Neuron (in vitro differentiated cells): ENCODE measurements around the gene PRKCE.

Experiments used
- H2AFZ ChIP-seq: one replicate; pipeline ENCODE4 v1.6.1; 2013; ENCODE audit warnings: low read depth, mild to moderate bottlenecking, inconsistent platforms, low read length, moderate library complexity
- H3K27me3 ChIP-seq: one replicate; pipeline ENCODE4 v1.6.1; 2013; ENCODE audit warnings: low read length; ENCODE audit not compliant: insufficient read depth
- H3K36me3 ChIP-seq: one replicate; pipeline ENCODE4 v1.6.1; 2013; ENCODE audit warnings: low read length; ENCODE audit not compliant: insufficient read depth
- H3K4me1 ChIP-seq: one replicate; pipeline ENCODE4 v1.6.1; 2013; ENCODE audit warnings: low read length; ENCODE audit not compliant: insufficient read depth
- H3K4me3 ChIP-seq: 2 replicates; pipeline ENCODE4 v1.5.1; 2013; ENCODE audit warnings: mild to moderate bottlenecking, low read length, moderate library complexity
- H3K9me3 ChIP-seq: one replicate; pipeline ENCODE4 v1.6.1; 2013; ENCODE audit warnings: low read length

Gene PRKCE

DNA sequence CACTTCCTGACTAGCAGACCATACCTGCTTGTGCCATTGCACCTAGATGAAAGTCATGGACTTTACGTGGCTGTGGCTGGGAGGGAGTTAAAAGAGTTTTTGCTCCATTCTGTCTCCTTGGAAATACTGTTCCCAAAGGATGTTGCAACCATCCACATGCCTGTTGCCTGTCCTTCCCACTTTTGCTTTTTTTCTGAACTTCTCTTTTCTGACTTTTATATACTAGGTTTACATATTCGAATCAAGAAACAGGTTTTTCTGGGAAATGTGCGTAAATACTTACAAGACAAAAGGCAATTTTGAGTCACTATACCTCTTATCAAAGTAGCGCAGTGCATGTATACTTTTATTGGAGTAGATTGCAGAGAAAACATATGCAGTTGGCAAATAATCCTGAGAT, 244.8 kb downstream of the PRKCE start:
- no peak overlapping the region for H3K4me3 ChIP-seq
- peaks cover 14% of the 10 kb centered on the region for H3K4me1 ChIP-seq
- no peaks in the 10 kb centered on the region for H3K27me3 ChIP-seq
- H3K9me3 ChIP-seq: no peaks in the 10 kb centered on the region
- no peaks in the 10 kb centered on the region for H3K36me3 ChIP-seq
- no peak overlapping the region for H2AFZ ChIP-seq

DNA sequence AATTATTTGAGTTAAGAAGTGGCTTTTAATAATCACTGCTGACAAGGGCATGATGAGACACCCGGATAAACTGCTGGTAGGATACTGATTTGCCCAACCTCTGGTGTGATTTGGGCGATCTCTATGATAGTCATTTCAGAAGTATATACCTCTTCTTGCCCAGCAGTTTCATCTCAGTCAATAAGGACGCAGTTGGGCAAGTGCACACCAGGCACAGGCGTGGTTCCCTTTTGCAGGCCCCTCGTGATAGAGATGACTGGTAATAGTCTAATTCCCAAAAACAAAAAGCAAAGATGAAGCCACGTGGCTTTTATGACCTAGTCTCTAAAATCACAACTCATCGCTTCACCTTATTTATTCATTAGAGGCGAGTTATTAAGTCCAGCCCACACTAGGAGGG, 246.4 kb downstream of the PRKCE start:
- Histone ChIP-seq H2AFZ (no peak overlapping the region), H3K4me3 (no peak overlapping the region), H3K36me3 (no peaks in the 10 kb centered on the region), H3K4me1 (peaks cover 12% of the 10 kb centered on the region), H3K27me3 (no peaks in the 10 kb centered on the region), H3K9me3 (no peaks in the 10 kb centered on the region)

DNA sequence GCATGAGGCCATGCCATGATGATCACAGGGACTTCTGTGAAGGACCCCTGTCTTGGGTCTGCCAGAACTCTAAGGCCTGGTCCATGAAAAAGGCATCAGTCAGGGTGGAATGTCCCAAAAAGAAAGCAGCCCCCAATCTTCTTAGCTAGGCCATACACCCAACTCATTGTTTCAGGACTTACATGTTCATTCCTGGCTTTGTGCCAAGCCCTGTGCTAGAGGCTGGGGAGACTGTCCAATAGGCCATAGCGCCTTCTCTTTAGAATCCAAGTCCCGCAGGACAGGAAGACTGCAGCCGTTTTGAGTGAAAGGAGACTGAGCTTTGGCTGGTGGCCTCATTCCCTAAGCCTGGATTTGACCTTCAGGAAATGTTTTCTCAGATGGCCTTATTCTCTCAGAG, 247.3 kb downstream of the PRKCE start:
- H3K27me3 ChIP-seq: no peaks in the 10 kb centered on the region
- peaks cover 9% of the 10 kb centered on the region for H3K4me1 ChIP-seq

GRCh38 chr2:45899926-45900325, 248.5 kb downstream of the PRKCE start:
- Histone ChIP-seq H2AFZ (no peak overlapping the region), H3K4me3 (no peak overlapping the region), H3K4me1 (peaks cover 16% of the 10 kb centered on the region), H3K36me3 (no peaks in the 10 kb centered on the region), H3K9me3 (no peaks in the 10 kb centered on the region), H3K27me3 (no peaks in the 10 kb centered on the region)

More for the DNA sequence above, 247.3 kb downstream of the PRKCE start:
- Histone ChIP-seq H3K36me3 (no peaks in the 10 kb centered on the region), H2AFZ (no peak overlapping the region), H3K4me3 (no peak overlapping the region), H3K9me3 (no peaks in the 10 kb centered on the region)

DNA sequence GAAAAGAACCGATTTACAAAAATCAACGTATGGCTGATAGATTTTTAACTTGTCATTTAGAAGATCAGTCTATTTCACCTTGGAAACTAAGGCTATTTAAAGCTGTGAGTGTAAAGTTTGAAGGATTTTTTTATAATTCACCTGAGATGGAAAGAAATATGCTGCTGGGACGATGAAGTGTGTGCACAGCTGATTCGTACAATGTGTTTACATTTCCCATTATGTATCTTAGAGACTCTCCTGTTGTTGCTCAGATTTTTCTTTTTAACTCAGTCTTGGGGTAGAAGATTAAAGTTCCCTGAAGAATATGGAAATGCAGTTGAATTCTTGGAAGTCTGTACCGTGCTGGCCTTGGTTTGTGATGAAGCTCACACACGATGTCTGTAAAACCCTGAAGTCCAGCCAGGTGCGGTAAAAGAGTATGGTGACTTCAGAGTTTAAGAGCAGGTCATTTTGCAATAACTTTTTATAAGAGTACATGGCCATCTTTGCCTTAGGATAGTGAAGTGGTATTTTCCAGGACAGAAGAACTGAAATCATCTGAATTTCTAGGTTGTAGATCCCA, 250.1 kb downstream of the PRKCE start:
- no peaks in the 10 kb centered on the region for H3K9me3 ChIP-seq
- no peaks in the 10 kb centered on the region for H3K36me3 ChIP-seq
- peaks cover 14% of the 10 kb centered on the region for H3K4me1 ChIP-seq
- H3K4me3 ChIP-seq: no peak overlapping the region
- no peak overlapping the region for H2AFZ ChIP-seq
- H3K27me3 ChIP-seq: no peaks in the 10 kb centered on the region

GRCh38 chr2:45902380-45902779, 250.9 kb downstream of the PRKCE start:
- Histone ChIP-seq H3K4me1 (peaks cover 14% of the 10 kb centered on the region), H3K27me3 (no peaks in the 10 kb centered on the region), H3K4me3 (no peak overlapping the region), H3K36me3 (no peaks in the 10 kb centered on the region), H3K9me3 (no peaks in the 10 kb centered on the region), H2AFZ (no peak overlapping the region)

DNA sequence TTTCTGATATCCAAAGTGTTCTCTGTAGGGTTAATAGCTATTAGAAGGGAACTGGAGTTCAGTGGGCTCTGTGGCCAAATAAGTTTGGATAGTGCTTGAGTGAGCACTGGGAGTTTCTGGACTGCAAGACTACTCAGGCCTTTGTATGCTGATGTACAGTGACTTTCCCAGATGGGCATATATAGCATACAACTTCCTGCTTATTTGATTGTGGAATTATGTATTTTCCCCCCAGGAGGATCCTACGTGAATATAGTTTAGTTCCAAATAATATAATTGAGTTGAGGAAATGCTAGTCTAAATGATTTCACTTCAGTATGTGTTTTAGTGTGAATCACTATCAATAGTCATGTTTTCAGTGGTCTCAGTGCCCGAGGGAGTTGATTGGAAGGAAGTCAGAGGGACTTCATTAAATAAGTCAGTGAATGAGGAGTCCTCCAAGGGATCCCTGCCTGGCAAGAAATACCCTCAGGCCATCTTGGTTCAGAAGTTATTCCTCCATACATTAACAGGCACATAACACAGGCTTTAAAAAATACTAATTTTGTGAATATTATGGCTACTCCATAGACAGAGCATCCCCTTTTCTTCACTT, 251.4 kb downstream of the PRKCE start:
- no peaks in the 10 kb centered on the region for H3K36me3 ChIP-seq
- no peaks in the 10 kb centered on the region for H3K9me3 ChIP-seq
- H3K27me3 ChIP-seq: no peaks in the 10 kb centered on the region
- peaks cover 14% of the 10 kb centered on the region for H3K4me1 ChIP-seq
- H3K4me3 ChIP-seq: no peak overlapping the region
- H2AFZ ChIP-seq: no peak overlapping the region

DNA sequence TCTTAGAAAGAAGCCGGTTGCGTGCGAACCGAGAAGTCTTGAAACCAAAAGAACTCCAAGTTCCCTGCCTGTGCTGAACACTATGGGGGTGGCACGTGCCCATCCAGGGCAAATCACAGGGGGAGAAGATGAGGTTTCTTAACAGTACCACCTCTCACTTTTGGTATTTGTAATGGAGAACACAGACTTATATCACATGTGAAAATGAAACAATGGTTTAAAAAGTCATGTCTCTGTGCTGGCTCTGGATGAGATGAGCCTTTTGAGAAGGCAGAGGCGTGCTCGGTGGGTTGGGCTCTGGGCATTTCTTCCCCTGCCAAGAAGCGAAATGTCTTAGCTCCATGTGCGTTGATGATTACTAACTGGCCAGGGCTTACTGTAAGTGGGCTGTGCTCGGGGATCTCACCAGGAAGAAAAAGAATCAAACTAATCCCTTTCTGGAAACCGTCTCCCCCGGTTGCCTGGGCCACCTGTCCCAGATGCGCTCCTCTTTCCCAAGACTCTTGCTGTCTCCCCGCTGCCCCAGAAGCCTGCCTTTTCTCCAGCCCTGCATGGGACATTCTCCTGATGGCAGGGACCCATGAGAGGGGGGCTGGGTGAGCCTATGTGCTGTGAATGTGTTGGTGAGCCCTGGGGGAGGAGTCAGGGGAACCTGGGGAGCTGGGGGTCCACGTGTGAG, 252.9 kb downstream of the PRKCE start:
- H3K4me1 ChIP-seq: peaks cover 18% of the 10 kb centered on the region
- H3K27me3 ChIP-seq: no peaks in the 10 kb centered on the region
- H3K4me3 ChIP-seq: no peak overlapping the region
- H2AFZ ChIP-seq: no peak overlapping the region
- no peaks in the 10 kb centered on the region for H3K9me3 ChIP-seq
- H3K36me3 ChIP-seq: no peaks in the 10 kb centered on the region

DNA sequence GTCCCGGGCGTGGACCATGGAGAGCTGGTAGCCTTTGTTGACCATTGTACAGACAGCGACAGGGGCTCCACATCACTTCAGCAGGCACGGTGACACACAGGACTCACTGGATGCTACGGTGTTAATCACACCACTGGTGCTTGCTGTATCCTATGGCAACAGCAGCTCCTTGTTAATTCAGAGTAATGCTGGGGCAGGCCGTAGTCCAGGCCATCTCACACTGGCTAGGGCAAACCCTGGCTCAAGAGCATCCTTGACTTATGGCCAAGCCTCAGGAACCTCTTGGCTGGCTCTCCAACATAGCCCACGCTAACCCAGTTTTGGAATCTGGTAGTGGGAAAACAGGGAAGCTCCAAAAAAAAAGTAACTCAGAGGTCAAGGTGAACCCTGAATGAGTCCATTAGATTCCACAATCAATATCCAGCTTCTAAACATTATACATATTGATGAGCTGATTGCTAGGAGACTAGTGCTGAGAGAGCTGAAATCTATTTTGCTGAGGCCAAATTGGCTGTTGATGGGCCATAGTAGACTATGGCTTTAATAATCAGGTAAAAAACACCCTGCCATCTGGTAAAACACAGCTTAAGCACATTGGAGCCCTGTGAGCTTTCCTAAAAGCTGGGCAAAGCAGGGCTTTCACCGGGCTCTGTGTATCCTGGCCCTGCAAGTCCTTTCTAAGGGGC, 253.6 kb downstream of the PRKCE start:
- H3K9me3 ChIP-seq: no peaks in the 10 kb centered on the region
- no peak overlapping the region for H3K4me3 ChIP-seq
- H3K27me3 ChIP-seq: no peaks in the 10 kb centered on the region
- no peak overlapping the region for H2AFZ ChIP-seq
- peaks cover 22% of the 10 kb centered on the region for H3K4me1 ChIP-seq
- no peaks in the 10 kb centered on the region for H3K36me3 ChIP-seq

- Histone ChIP-seq H3K9me3 (no peaks in the 10 kb centered on the region), H3K27me3 (no peaks in the 10 kb centered on the region), H3K4me3 (no peak overlapping the region), H3K36me3 (no peaks in the 10 kb centered on the region), H3K4me1 (peaks cover 22% of the 10 kb centered on the region), H2AFZ (no peak overlapping the region)
Measured at GRCh38 chr2:45905632-45905958, 254.1 kb downstream of the PRKCE start.

GRCh38 chr2:45907592-45907991, 256.1 kb downstream of the PRKCE start:
- Histone ChIP-seq H3K4me1 (peaks cover 22% of the 10 kb centered on the region), H3K9me3 (no peaks in the 10 kb centered on the region), H3K4me3 (no peak overlapping the region), H3K27me3 (no peaks in the 10 kb centered on the region), H3K36me3 (no peaks in the 10 kb centered on the region), H2AFZ (no peak overlapping the region)

DNA sequence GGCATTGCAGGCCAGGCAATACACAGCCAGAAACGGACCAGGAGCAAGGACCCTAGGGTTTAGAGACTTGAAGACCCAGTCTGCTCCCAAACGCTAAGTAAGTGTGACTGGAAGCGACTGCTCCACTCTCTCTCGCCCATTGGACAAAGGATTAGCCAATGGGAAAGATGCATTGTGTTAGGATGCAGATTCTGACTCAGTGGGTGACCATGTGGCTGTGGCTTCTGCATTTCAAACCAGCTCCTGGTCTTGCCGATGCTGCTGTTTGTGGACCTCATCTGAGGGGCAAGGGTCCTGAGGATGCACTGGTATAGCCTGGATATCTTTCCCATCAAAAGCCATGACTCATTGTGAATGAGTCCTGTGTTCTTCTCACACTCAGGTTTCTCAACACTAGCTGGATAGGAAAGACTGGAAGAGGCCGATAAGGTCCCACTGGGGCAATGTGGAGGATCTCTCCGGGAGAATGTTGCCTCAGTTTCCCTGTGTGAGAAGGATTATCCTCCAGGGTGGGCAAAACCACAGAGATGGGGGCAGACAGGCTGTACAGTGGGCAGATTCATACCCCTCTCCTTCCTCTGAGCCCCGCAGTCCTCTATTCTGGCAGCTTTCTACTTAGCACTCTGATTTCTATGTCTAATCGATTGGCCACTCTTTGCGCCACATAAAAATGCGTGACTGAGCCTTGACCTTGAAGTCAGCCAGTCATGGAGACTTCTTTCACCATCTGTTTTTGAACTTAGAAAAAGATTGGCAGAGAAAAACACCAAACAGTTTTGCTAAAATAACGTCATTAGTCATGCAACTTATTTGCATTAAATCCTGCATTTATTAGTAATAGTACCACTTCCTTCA, 257.1 kb downstream of the PRKCE start:
- Histone ChIP-seq H3K27me3 (no peaks in the 10 kb centered on the region), H3K9me3 (no peaks in the 10 kb centered on the region)

DNA sequence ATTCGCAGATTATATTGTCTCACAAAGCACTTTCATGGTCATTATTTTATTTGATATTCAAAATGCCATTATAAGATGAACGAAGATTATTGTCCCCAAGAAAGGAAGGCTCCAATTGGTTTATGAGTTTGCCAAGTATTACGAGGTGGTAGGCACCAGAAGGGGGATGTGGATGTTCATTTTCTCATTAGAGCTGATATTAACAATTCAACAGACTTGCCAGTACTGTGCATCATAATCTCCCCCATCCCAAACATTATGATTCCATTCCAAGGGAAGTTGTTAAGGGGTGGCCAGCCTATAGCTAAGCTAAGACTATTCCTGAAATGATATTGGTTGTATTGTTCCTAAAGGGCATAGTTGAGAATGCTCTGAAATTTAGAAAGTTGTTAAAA, 257.7 kb downstream of the PRKCE start:
- no peaks in the 10 kb centered on the region for H3K27me3 ChIP-seq
- no peak overlapping the region for H3K4me3 ChIP-seq
- no peaks in the 10 kb centered on the region for H3K9me3 ChIP-seq
- H3K36me3 ChIP-seq: no peaks in the 10 kb centered on the region
- H3K4me1 ChIP-seq: peaks cover 22% of the 10 kb centered on the region
- H2AFZ ChIP-seq: no peak overlapping the region

More for the DNA sequence above, 257.1 kb downstream of the PRKCE start:
- H3K4me3 ChIP-seq: no peak overlapping the region
- H3K36me3 ChIP-seq: no peaks in the 10 kb centered on the region
- no peak overlapping the region for H2AFZ ChIP-seq
- peaks cover 22% of the 10 kb centered on the region for H3K4me1 ChIP-seq
